WTC11 (cell line): ENCODE measurements around the gene CAPZB.

Experiments
- CREB1 ChIP-seq: sonication (generic); formaldehyde crosslinking; IDR thresholded peaks from 2 replicates; pipeline ENCODE4 v1.8.0; 2023; ENCODE audit warnings: mild to moderate bottlenecking, missing genetic modification reagents
- CTCF ChIP-seq: fragments of 200-600 bp; IDR thresholded peaks from 2 replicates; pipeline ENCODE4 v1.8.0; 2022; ENCODE audit warnings: antibody characterized with exemption
- GABPB1 ChIP-seq: sonication (generic); formaldehyde crosslinking; IDR thresholded peaks from 2 replicates; pipeline ENCODE4 v1.8.1; 2023; ENCODE audit warnings: mild to moderate bottlenecking, missing genetic modification reagents
- GRHL2 ChIP-seq: fragments of 250-450 bp; sonication (Bioruptor Pico); IDR thresholded peaks from 2 replicates; pipeline ENCODE4 v1.8.0; 2022; ENCODE audit warnings: mild to moderate bottlenecking, moderate library complexity; ENCODE audit not compliant: insufficient replicate concordance, severe bottlenecking
- MYBL2 ChIP-seq: sonication (generic); formaldehyde crosslinking; IDR thresholded peaks from 2 replicates; pipeline ENCODE4 v1.8.1; 2023; ENCODE audit warnings: mild to moderate bottlenecking, moderate library complexity, missing genetic modification reagents
- ZNF396 ChIP-seq: fragments of 250-450 bp; sonication (Bioruptor Pico); IDR thresholded peaks from 2 replicates; pipeline ENCODE4 v1.8.0; 2021; ENCODE audit warnings: mild to moderate bottlenecking, moderate library complexity, borderline replicate concordance

- no peak for TF ChIP-seq GRHL2 (CRISPR knock-in tag)
- TF ChIP-seq CREB1 (CRISPR knock-in tag), result no peak
- TF ChIP-seq CTCF, result no peak
- TF ChIP-seq MYBL2, result no peak
- no peak for TF ChIP-seq GABPB1
- TF ChIP-seq ZNF396 (CRISPR knock-in tag), result no peak
Observed at GRCh38 chr1:19375631-19376400, 109.5 kb downstream of the CAPZB start.
